Measurements from ENCODE around the gene SEPSECS. TPM values are rescaled to one million over a fixed set of nuclear protein-coding genes. Genes with fewer than 3 reads are reported as not detected.

Gene SEPSECS
- 6.5 and 7.0 TPM in 2 replicates for total RNA-seq

DNA sequence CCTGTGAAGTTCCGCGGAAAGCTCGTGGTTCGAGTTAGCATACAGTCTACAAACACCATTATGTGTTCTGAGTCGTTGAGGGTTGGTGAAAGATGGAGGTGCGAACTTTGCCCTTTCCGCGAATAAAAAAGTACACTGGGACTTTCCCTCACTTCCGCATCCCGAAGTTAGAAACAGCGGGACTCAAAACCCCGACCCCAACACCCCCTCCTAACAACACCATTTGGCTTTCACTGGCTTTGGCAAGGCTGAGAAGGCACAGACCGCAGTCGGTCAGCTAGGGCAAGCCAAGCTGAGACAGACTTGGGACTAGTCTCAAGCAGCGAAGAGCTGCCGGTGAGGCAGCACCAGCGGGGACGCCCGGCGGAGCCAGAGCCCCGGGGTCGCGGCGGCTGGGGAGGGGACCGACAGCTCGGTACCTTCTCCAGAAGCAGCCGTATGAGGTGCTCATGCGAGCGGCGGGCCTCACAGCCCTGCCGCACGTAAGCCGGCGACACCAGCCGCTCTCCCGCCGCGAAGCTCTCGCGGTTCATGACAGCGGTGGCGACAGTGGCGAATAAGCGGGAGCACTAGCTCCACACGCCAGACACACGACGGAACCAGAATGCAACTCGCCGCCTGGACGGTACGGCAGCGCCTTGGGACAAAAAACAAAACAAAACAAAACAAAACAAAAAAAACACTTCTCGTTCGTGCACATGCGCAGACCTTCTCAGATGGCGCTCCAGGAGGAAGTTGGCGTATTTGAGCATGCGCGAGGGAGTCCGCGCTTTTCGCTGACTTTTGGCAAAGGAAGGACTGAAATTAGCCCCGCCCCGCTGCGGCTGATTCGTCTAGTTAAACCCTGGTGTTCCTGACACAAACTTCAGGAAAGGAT is at the start of gene SEPSECS:
TSS of gene SEPSECS (minus strand) at position 613 of the 877 bp plus-strand sequence. CDS start at position 533, 80 bp downstream.

Other genes starting within 250 kb of the SEPSECS start
- 8.8 and 14.0 TPM in 2 replicates for gene CCDC149, start 247.4 kb downstream of the SEPSECS start, total RNA-seq
- gene LGI2, start 129.5 kb downstream of the SEPSECS start, total RNA-seq: under 0.01 TPM in 1 of 2 replicates, not detected in the other
- 17.1 and 20.9 TPM in 2 replicates for gene PI4K2B, start 73.6 kb upstream of the SEPSECS start, total RNA-seq
- gene ZCCHC4, start 152.3 kb upstream of the SEPSECS start, total RNA-seq: 5.8 and 9.2 TPM in 2 replicates
- gene ANAPC4, start 216.8 kb upstream of the SEPSECS start, total RNA-seq: 18.1 and 21.1 TPM in 2 replicates